Heart left ventricle (tissue), 13 donors: ENCODE results near the gene NPHP1.

Source experiments
- CTCF ChIP-seq, 12 donors: fragments of 200-600 bp; sonication (generic) in 4 of 12; IDR thresholded peaks; one replicate each; pipeline versions ENCODE4 v1.5.0 to v1.8.0; 2018 to 2022; ENCODE audit warnings: antibody characterized with exemption in 12 of 12, mild to moderate bottlenecking in 5 of 12
- POLR2A ChIP-seq, 2 donors: fragments of 450-650 bp; IDR thresholded peaks; one replicate each; pipeline ENCODE4 v1.6.1; 2017; ENCODE audit warnings: antibody characterized with exemption in 2 of 2, mild to moderate bottlenecking in 2 of 2, moderate library complexity in 2 of 2
- donor health status: ischemic (EF 13 %, LVEDD 7.1; RV severe dilation, severe dysfunction).
- donor health status: DM: no; HTN: yes; CAD: no.
- donor health status: DM: no; HTN: no; CAD: no.
- donor health status: ischemic (EF 25% LVEDD 6.9; RV normal size, moderate dysfunction).
- donor health status: ischemic (EF 25% LVEDD 5.7; RV mildly dilated, moderate dysfunction).
- donor health status: ischemic (EF 35%, LVEDD 5.7; RV mildly dilated, moderate dysfunction).
- donor health status: nonischemic (EF 11% LVEDD 7.7; RV severe dilation, severe dysfunction).
- donor health status: DM: yes; HTN: yes; CAD: no.
- donor health status: PGD.
- donor health status: ischemic (EF 29% LVEDD 5.4; RV normal size, mild dysfunction).
- donor health status: nonischemic (EF 23%, LVEDD 6.1; RV moderate dilation, normal function).

GRCh38 chr2:110166266-110166665, 38.5 kb downstream of the NPHP1 start:
- TF ChIP-seq CTCF (IDR thresholded peaks at IDR 0.05) (no peak), POLR2A (IDR thresholded peaks at IDR 0.05) (no peak)
